Tibial artery (tissue), 4 donors: ENCODE results near the gene TNIP1.

Experiments
- DNase-seq, 2 donors: peaks; one replicate each; pipeline ENCODE4 v3.0.0-alpha.2; 2019
- H3K27ac ChIP-seq, 2 donors: fragments of 200-600 bp; sonication (generic) in 1 of 2; 1 replicate in 1 of 2; 2 replicates in 1 of 2; pipeline ENCODE4 v1.5.1; 2018 to 2019; ENCODE audit warnings: mild to moderate bottlenecking in 1 of 2
- H3K27me3 ChIP-seq, 2 donors: fragments of 200-600 bp; sonication (generic) in 1 of 2; one replicate each; pipeline versions ENCODE4 v1.5.1 to v1.6.0; 2016 to 2019
- H3K36me3 ChIP-seq, 3 donors: fragments of 200-600 bp; sonication (generic) in 2 of 3; one replicate each; pipeline ENCODE4 v1.5.1; 2016 to 2019; ENCODE audit warnings: mild to moderate bottlenecking in 2 of 3
- H3K4me1 ChIP-seq, 4 donors: fragments of 200-600 bp; sonication (generic) in 2 of 4; 1 replicate in 3 of 4; 2 replicates in 1 of 4; pipeline ENCODE4 v1.5.1; 2016 to 2019
- H3K4me3 ChIP-seq, 2 donors: fragments of 200-600 bp; sonication (generic) in 1 of 2; 1 replicate in 1 of 2; 2 replicates in 1 of 2; pipeline ENCODE4 v1.5.1; 2018 to 2019; ENCODE audit warnings: mild to moderate bottlenecking in 2 of 2
- H3K9me3 ChIP-seq, 3 donors: fragments of 200-600 bp; sonication (generic) in 1 of 3; one replicate each; pipeline ENCODE4 v1.5.1; 2016 to 2019
- CTCF ChIP-seq, 2 experiments: fragments of 200-600 bp in 1 of 2; fragments of 450-650 bp in 1 of 2; IDR thresholded peaks; one replicate each; pipeline ENCODE4 v1.5.1; 2017 to 2019; ENCODE audit warnings: antibody characterized with exemption in 2 of 2, mild to moderate bottlenecking in 1 of 2, moderate library complexity in 1 of 2
- intact Hi-C: fragments of 100-400 bp; cut with DNase I; formaldehyde crosslinking; loops from one replicate; pipeline ENCODE4 v1.15.0; 2023; ENCODE audit warnings: low total_unique reads

The TNIP1 gene

GRCh38 chr5:151005950-151006576 lies 74.8 kb downstream of the TNIP1 start:
- no peak for TF ChIP-seq CTCF (IDR thresholded peaks at IDR 0.05)
- H3K9me3 ChIP-seq: no peaks in the 10 kb centered on the region
- peak overlapping the region in 1 of 2 donors; percentile 28 for H3K4me3 ChIP-seq
- no peaks in the 10 kb centered on the region for H3K27me3 ChIP-seq
- DNase-seq: peak; percentile 95 to 98
- H3K27ac ChIP-seq: peak overlapping the region; percentile 66 to 79
- no peaks in the 10 kb centered on the region for H3K36me3 ChIP-seq
- intact Hi-C loops: no loop called here
- H3K4me1 ChIP-seq: peaks cover 0 to 28% (median 21%) of the 10 kb centered on the region in 4 donors

GRCh38 chr5:151005187-151005949 lies 75.5 kb downstream of the TNIP1 start:
- Histone ChIP-seq H3K27me3 (no peaks in the 10 kb centered on the region), H3K4me3 (peak overlapping the region in 1 of 2 donors; percentile 28), H3K4me1 (peaks cover 0 to 29% (median 22%) of the 10 kb centered on the region in 4 donors), H3K36me3 (no peaks in the 10 kb centered on the region), H3K27ac (peak overlapping the region; percentile 66 to 79), H3K9me3 (no peaks in the 10 kb centered on the region)
- DNase-seq: peak; percentile 85 to 91
- intact Hi-C loops: no loop called here
- no peak for TF ChIP-seq CTCF (IDR thresholded peaks at IDR 0.05)

GRCh38 chr5:151004499-151004898 lies 76.3 kb downstream of the TNIP1 start:
- no peak for TF ChIP-seq CTCF (IDR thresholded peaks at IDR 0.05)
- no peaks in the 10 kb centered on the region for H3K36me3 ChIP-seq
- H3K27ac ChIP-seq: peak overlapping the region in 1 of 2 donors; percentile 79
- intact Hi-C loops: loop anchor here (5.0 kb wide), 3 partner anchors 43 to 163 kb away; no protein-coding TSS in a partner anchor
- H3K27me3 ChIP-seq: no peaks in the 10 kb centered on the region
- H3K4me3 ChIP-seq: no peak overlapping the region
- peaks cover 0 to 38% (median 30%) of the 10 kb centered on the region in 4 donors for H3K4me1 ChIP-seq
- H3K9me3 ChIP-seq: no peaks in the 10 kb centered on the region
- no peak for DNase-seq

GRCh38 chr5:151003503-151003860 lies 77.4 kb downstream of the TNIP1 start:
- Histone ChIP-seq H3K9me3 (no peaks in the 10 kb centered on the region), H3K4me3 (no peak overlapping the region), H3K27me3 (no peaks in the 10 kb centered on the region), H3K4me1 (peaks cover 0 to 41% (median 34%) of the 10 kb centered on the region in 4 donors), H3K36me3 (no peaks in the 10 kb centered on the region), H3K27ac (peak overlapping the region in 1 of 2 donors; percentile 29)
- intact Hi-C loops: loop anchor here (5.0 kb wide), 3 partner anchors 44 to 164 kb away; no protein-coding TSS in a partner anchor
- no peak for DNase-seq
- no peak for TF ChIP-seq CTCF (IDR thresholded peaks at IDR 0.05)

- no peak for DNase-seq
- H3K4me1 ChIP-seq: peaks cover 0 to 41% (median 34%) of the 10 kb centered on the region in 4 donors
- no peaks in the 10 kb centered on the region for H3K9me3 ChIP-seq
- H3K4me3 ChIP-seq: no peak overlapping the region
- TF ChIP-seq CTCF (IDR thresholded peaks at IDR 0.05): no peak
- H3K27me3 ChIP-seq: no peaks in the 10 kb centered on the region
- peak overlapping the region in 1 of 2 donors; percentile 29 for H3K27ac ChIP-seq
- intact Hi-C loops: loop anchor here (5.0 kb wide), 3 partner anchors 44 to 164 kb away; no protein-coding TSS in a partner anchor
- H3K36me3 ChIP-seq: no peaks in the 10 kb centered on the region
Observed at GRCh38 chr5:151002681-151003502, 77.9 kb downstream of the TNIP1 start.
